HL-60 (cell line): ENCODE data around the gene KCNMA1.

Experiments used
- TF ChIP-seq, protein P1 (sequence below): IDR thresholded peaks from one replicate; pipeline ENCODE4 v1.5.1; 2011; ENCODE audit warnings: low read length, control low read depth, inconsistent platforms; ENCODE audit not compliant: insufficient read depth
- TF ChIP-seq, protein P2 (sequence below): IDR thresholded peaks from 2 replicates; pipeline ENCODE4 v1.6.1; 2012; ENCODE audit warnings: low read depth; ENCODE audit not compliant: insufficient replicate concordance

DNA sequence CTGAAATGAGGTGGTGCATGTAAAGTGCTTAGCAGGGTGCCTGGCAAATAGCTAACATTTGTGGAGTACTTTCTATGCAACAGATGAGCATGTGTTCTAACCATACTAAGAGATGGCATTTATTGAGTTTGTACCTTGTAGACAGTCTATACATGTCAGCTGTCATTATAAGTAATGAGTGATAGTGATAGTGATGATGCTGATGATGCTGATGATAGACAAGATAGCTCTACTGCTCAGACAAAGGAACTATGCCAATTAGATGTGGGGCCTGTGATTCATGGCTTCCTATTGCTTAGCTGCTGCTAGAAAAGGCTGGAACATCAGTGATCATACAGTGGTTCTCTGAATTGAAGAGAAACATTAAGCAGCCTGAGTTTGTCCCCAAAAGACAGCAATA, 585.8 kb downstream of the KCNMA1 start:
- TF ChIP-seq, protein P1, sequence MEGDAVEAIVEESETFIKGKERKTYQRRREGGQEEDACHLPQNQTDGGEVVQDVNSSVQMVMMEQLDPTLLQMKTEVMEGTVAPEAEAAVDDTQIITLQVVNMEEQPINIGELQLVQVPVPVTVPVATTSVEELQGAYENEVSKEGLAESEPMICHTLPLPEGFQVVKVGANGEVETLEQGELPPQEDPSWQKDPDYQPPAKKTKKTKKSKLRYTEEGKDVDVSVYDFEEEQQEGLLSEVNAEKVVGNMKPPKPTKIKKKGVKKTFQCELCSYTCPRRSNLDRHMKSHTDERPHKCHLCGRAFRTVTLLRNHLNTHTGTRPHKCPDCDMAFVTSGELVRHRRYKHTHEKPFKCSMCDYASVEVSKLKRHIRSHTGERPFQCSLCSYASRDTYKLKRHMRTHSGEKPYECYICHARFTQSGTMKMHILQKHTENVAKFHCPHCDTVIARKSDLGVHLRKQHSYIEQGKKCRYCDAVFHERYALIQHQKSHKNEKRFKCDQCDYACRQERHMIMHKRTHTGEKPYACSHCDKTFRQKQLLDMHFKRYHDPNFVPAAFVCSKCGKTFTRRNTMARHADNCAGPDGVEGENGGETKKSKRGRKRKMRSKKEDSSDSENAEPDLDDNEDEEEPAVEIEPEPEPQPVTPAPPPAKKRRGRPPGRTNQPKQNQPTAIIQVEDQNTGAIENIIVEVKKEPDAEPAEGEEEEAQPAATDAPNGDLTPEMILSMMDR, result no peak
- TF ChIP-seq, protein P2, sequence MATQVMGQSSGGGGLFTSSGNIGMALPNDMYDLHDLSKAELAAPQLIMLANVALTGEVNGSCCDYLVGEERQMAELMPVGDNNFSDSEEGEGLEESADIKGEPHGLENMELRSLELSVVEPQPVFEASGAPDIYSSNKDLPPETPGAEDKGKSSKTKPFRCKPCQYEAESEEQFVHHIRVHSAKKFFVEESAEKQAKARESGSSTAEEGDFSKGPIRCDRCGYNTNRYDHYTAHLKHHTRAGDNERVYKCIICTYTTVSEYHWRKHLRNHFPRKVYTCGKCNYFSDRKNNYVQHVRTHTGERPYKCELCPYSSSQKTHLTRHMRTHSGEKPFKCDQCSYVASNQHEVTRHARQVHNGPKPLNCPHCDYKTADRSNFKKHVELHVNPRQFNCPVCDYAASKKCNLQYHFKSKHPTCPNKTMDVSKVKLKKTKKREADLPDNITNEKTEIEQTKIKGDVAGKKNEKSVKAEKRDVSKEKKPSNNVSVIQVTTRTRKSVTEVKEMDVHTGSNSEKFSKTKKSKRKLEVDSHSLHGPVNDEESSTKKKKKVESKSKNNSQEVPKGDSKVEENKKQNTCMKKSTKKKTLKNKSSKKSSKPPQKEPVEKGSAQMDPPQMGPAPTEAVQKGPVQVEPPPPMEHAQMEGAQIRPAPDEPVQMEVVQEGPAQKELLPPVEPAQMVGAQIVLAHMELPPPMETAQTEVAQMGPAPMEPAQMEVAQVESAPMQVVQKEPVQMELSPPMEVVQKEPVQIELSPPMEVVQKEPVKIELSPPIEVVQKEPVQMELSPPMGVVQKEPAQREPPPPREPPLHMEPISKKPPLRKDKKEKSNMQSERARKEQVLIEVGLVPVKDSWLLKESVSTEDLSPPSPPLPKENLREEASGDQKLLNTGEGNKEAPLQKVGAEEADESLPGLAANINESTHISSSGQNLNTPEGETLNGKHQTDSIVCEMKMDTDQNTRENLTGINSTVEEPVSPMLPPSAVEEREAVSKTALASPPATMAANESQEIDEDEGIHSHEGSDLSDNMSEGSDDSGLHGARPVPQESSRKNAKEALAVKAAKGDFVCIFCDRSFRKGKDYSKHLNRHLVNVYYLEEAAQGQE, result no peak
